ENCODE results near the gene STAG2. TPM values are rescaled to one million over a fixed set of nuclear protein-coding genes. Genes with fewer than 3 reads are reported as not detected.
A peak's percentile ranks its signal among the peaks of the same experiment; 100 is the strongest.
"Not testable (repeated sequence)": the region's sequence is repeated elsewhere in the genome, so short reads cannot be mapped to it uniquely, and the experiment has no call there.

Gene STAG2
- total RNA-seq, 2 donors from 2014 or later = 82.1 to 89.5 TPM

GRCh38 chrX:124097116-124097515 is 135.6 kb downstream of the STAG2 start:
- Mint-ChIP-seq H3K36me3 (ENCODE audit: insufficient read depth in 2 of 2) (peaks cover 7 to 19% of the 10 kb centered on the region in 2 donors), H3K4me3 (no peak overlapping the region), H3K27me3 (ENCODE audit: low read depth) (no peaks in the 10 kb centered on the region), H3K27ac (no peak overlapping the region), H3K4me1 (ENCODE audit: low read depth) (no peaks in the 10 kb centered on the region), H3K9me3 (peaks cover 0 to 1% of the 10 kb centered on the region in 2 donors)
- ATAC-seq (replicated peaks in 1 of 2) = no peak
- no peak for DNase-seq

GRCh38 chrX:124098089-124098488 is 136.6 kb downstream of the STAG2 start:
- Mint-ChIP-seq H3K4me1 (ENCODE audit: low read depth) (no peaks in the 10 kb centered on the region), H3K27me3 (ENCODE audit: low read depth) (no peaks in the 10 kb centered on the region), H3K9me3 (no peaks in the 10 kb centered on the region), H3K4me3 (no peak overlapping the region), H3K27ac (no peak overlapping the region), H3K36me3 (ENCODE audit: insufficient read depth in 2 of 2) (peaks cover 5 to 12% of the 10 kb centered on the region in 2 donors)
- no peak for DNase-seq
- no peak for ATAC-seq (replicated peaks in 1 of 2)

GRCh38 chrX:124103966-124104365 is 142.5 kb downstream of the STAG2 start:
- DNase-seq = no peak
- Mint-ChIP-seq H3K27ac (no peak overlapping the region), H3K27me3 (ENCODE audit: low read depth) (peaks cover 10% of the 10 kb centered on the region), H3K9me3 (peaks cover 0 to 2% of the 10 kb centered on the region in 2 donors), H3K36me3 (ENCODE audit: insufficient read depth in 2 of 2) (peaks cover 3 to 4% of the 10 kb centered on the region in 2 donors), H3K4me3 (no peak overlapping the region), H3K4me1 (ENCODE audit: low read depth) (no peaks in the 10 kb centered on the region)
- no peak for ATAC-seq (replicated peaks in 1 of 2)

- H3K27me3 Mint-ChIP-seq (ENCODE audit: low read depth); H3K4me1 Mint-ChIP-seq (ENCODE audit: low read depth); H3K9me3 Mint-ChIP-seq; ATAC-seq (replicated peaks in 1 of 2); H3K36me3 Mint-ChIP-seq (ENCODE audit: insufficient read depth in 2 of 2); H3K27ac Mint-ChIP-seq; DNase-seq; H3K4me3 Mint-ChIP-seq: not testable (repeated sequence)
Observed at GRCh38 chrX:124104512-124104911, 143.0 kb downstream of the STAG2 start.

- peaks cover 8% of the 10 kb centered on the region for H3K4me1 Mint-ChIP-seq (ENCODE audit: low read depth)
- H3K36me3 Mint-ChIP-seq (ENCODE audit: insufficient read depth in 2 of 2) = peaks cover 3 to 6% of the 10 kb centered on the region in 2 donors
- no peaks in the 10 kb centered on the region for H3K27me3 Mint-ChIP-seq (ENCODE audit: low read depth)
- no peak overlapping the region for H3K27ac Mint-ChIP-seq
- ATAC-seq (replicated peaks in 1 of 2) (peak in 1 of 2 donors; percentile 15), DNase-seq (no peak)
- H3K9me3 Mint-ChIP-seq = peaks cover 0 to 1% of the 10 kb centered on the region in 2 donors
- H3K4me3 Mint-ChIP-seq = no peak overlapping the region
Observed at GRCh38 chrX:124113621-124114600, 152.4 kb downstream of the STAG2 start.

- DNase-seq (no peak), ATAC-seq (replicated peaks in 1 of 2) (no peak)
- peaks cover 7% of the 10 kb centered on the region for H3K27me3 Mint-ChIP-seq (ENCODE audit: low read depth)
- no peak overlapping the region for H3K27ac Mint-ChIP-seq
- H3K4me3 Mint-ChIP-seq = no peak overlapping the region
- no peaks in the 10 kb centered on the region for H3K9me3 Mint-ChIP-seq
- H3K4me1 Mint-ChIP-seq (ENCODE audit: low read depth) = peaks cover 8% of the 10 kb centered on the region
- no peaks in the 10 kb centered on the region for H3K36me3 Mint-ChIP-seq (ENCODE audit: insufficient read depth in 2 of 2)
Observed at GRCh38 chrX:124117325-124117724, 155.8 kb downstream of the STAG2 start.

GRCh38 chrX:124125471-124125870 is 164.0 kb downstream of the STAG2 start:
- no peak overlapping the region for H3K27ac Mint-ChIP-seq
- H3K9me3 Mint-ChIP-seq = no peaks in the 10 kb centered on the region
- H3K4me1 Mint-ChIP-seq (ENCODE audit: low read depth) = no peaks in the 10 kb centered on the region
- H3K36me3 Mint-ChIP-seq (ENCODE audit: insufficient read depth in 2 of 2) = no peaks in the 10 kb centered on the region
- ATAC-seq (replicated peaks in 1 of 2) (no peak), DNase-seq (no peak)
- H3K4me3 Mint-ChIP-seq = no peak overlapping the region
- no peaks in the 10 kb centered on the region for H3K27me3 Mint-ChIP-seq (ENCODE audit: low read depth)

- no peaks in the 10 kb centered on the region for H3K9me3 Mint-ChIP-seq
Observed at GRCh38 chrX:124127496-124127895, 166.0 kb downstream of the STAG2 start.

GRCh38 chrX:124132437-124132836 is 170.9 kb downstream of the STAG2 start:
- not testable (repeated sequence) for ATAC-seq (replicated peaks in 1 of 2); H3K36me3 Mint-ChIP-seq (ENCODE audit: insufficient read depth in 2 of 2); H3K9me3 Mint-ChIP-seq; H3K27ac Mint-ChIP-seq; H3K4me3 Mint-ChIP-seq; H3K4me1 Mint-ChIP-seq (ENCODE audit: low read depth); H3K27me3 Mint-ChIP-seq (ENCODE audit: low read depth); DNase-seq

More at GRCh38 chrX:124127496-124127895, 166.0 kb downstream of the STAG2 start:
- H3K36me3 Mint-ChIP-seq (ENCODE audit: insufficient read depth in 2 of 2) = no peaks in the 10 kb centered on the region
- no peak overlapping the region for H3K4me3 Mint-ChIP-seq
- ATAC-seq (replicated peaks in 1 of 2) = peak in 1 of 2 donors; percentile 25
- DNase-seq = no peak
- H3K27me3 Mint-ChIP-seq (ENCODE audit: low read depth) = no peaks in the 10 kb centered on the region
- H3K4me1 Mint-ChIP-seq (ENCODE audit: low read depth) = no peaks in the 10 kb centered on the region
- no peak overlapping the region for H3K27ac Mint-ChIP-seq

- Mint-ChIP-seq H3K27ac (no peak overlapping the region), H3K4me1 (ENCODE audit: low read depth) (no peaks in the 10 kb centered on the region), H3K36me3 (ENCODE audit: insufficient read depth in 2 of 2) (peaks cover 0 to 9% of the 10 kb centered on the region in 2 donors), H3K4me3 (no peak overlapping the region), H3K27me3 (ENCODE audit: low read depth) (peaks cover 5% of the 10 kb centered on the region), H3K9me3 (peaks cover 2 to 11% of the 10 kb centered on the region in 2 donors)
- ATAC-seq (replicated peaks in 1 of 2) (no peak), DNase-seq (no peak)
Observed at GRCh38 chrX:124145749-124146148, 184.2 kb downstream of the STAG2 start.

- Mint-ChIP-seq H3K27me3 (ENCODE audit: low read depth) (no peaks in the 10 kb centered on the region), H3K27ac (no peak overlapping the region), H3K4me1 (ENCODE audit: low read depth) (no peaks in the 10 kb centered on the region), H3K36me3 (ENCODE audit: insufficient read depth in 2 of 2) (peaks cover 0 to 5% of the 10 kb centered on the region in 2 donors), H3K4me3 (no peak overlapping the region), H3K9me3 (peaks cover 2 to 7% of the 10 kb centered on the region in 2 donors)
- ATAC-seq (replicated peaks in 1 of 2) (no peak), DNase-seq (no peak)
Observed at GRCh38 chrX:124151195-124151594, 189.7 kb downstream of the STAG2 start.

Data from activated T-cell treated with anti-CD3 and anti-CD28 coated beads, Interleukin-2, amount 50 U/mL, for 72 hours (primary cell).